Measurements from ENCODE around the gene TXNIP. TPM values are rescaled to one million over a fixed set of nuclear protein-coding genes. Genes with fewer than 3 reads are reported as not detected.

The TXNIP gene
- total and polyA plus RNA-seq, 2 donors (not counting 1 experiment from before 2014, with no cell fraction given) = 542 to 1,651 TPM

GRCh38 chr1:146013559-146013922 lies 17.2 kb upstream of the TXNIP start:
- ChIA-PET CTCF (interaction anchor here (0.6 to 13.6 kb wide), 10 partner anchors 9 to 168 kb away, joined by 3 to 361 read pairs (median 10); partner anchors contain the start of genes NUDT17, PIAS3 and RBM8A), POLR2A (no interaction called here)
- no peaks in the 10 kb centered on the region for H3K9me3 ChIP-seq (ENCODE audit: control extremely low read depth in 1 of 3, control insufficient read depth in 2 of 3, insufficient read depth in 1 of 3, low read length in 2 of 3)
- H3K4me3 ChIP-seq (ENCODE audit: control extremely low read depth in 1 of 5, extremely low read depth in 1 of 5, insufficient read depth in 1 of 5, low read depth in 2 of 5, low read length in 4 of 5) = no peak overlapping the region
- H3K4me1 ChIP-seq (ENCODE audit: control insufficient read depth in 2 of 2, insufficient read depth in 2 of 2, low read length in 2 of 2) = no peaks in the 10 kb centered on the region
- H3K4me3 Mint-ChIP-seq = no peak overlapping the region
- DNase-seq (no peak), ATAC-seq (ENCODE audit: low read depth) (no peak)
- no peaks in the 10 kb centered on the region for H3K79me2 ChIP-seq (ENCODE audit: control insufficient read depth, insufficient read depth, low read length)
- no peak overlapping the region for H3K9ac ChIP-seq (ENCODE audit: low read length)
- H3K27me3 Mint-ChIP-seq = peaks cover 20% of the 10 kb centered on the region
- H3K9me3 Mint-ChIP-seq (ENCODE audit: insufficient read depth) = no peaks in the 10 kb centered on the region
- no peak for TF ChIP-seq EZH2 (IDR thresholded peaks at IDR 0.05; ENCODE audit: borderline replicate concordance, insufficient read depth, low read depth, low read length, poor library complexity, severe bottlenecking)
- no peak for TF ChIP-seq CTCF (IDR thresholded peaks at IDR 0.05)
- peaks cover 2% of the 10 kb centered on the region for H3K4me1 Mint-ChIP-seq
- H3K27ac Mint-ChIP-seq = no peak overlapping the region
- H2AFZ ChIP-seq (ENCODE audit: insufficient read depth, low read depth, low read length, poor library complexity, severe bottlenecking) = no peak overlapping the region
- no peaks in the 10 kb centered on the region for H4K20me1 ChIP-seq (ENCODE audit: control insufficient read depth, insufficient read depth, low read length, poor library complexity, severe bottlenecking)
- no peaks in the 10 kb centered on the region for H3K36me3 ChIP-seq (replicated peaks in 1 of 2; ENCODE audit: control extremely low read depth in 1 of 2, control insufficient read depth in 1 of 2, extremely low read depth in 1 of 2, insufficient read depth in 2 of 2, low read length in 1 of 2)
- no peak overlapping the region for H3K27ac ChIP-seq (ENCODE audit: low read length in 2 of 2)
- no CpG with 5 or more reads among the region's 6 CpGs for WGBS (ENCODE audit: insufficient coverage)
- H3K4me2 ChIP-seq (replicated peaks; ENCODE audit: low read depth, low read length, poor library complexity, severe bottlenecking) = no peak overlapping the region
- H3K27me3 ChIP-seq (replicated peaks in 1 of 4; ENCODE audit: control extremely low read depth in 1 of 4, control insufficient read depth in 3 of 4, insufficient read depth in 4 of 4, low read length in 3 of 4) = peaks cover 0 to 9% (median 0%) of the 10 kb centered on the region in 4 experiments
- intact Hi-C loops (cut with micrococcal nuclease) = loop anchor here (1.0 to 2.0 kb wide), 5 partner anchors 17 to 168 kb away; partner anchors contain the start of genes NUDT17 and TXNIP

GRCh38 chr1:146012703-146013558 lies 16.6 kb upstream of the TXNIP start:
- POLR2A ChIA-PET = no interaction called here

More at GRCh38 chr1:146012703-146013558, 16.6 kb upstream of the TXNIP start:
- ATAC-seq (ENCODE audit: low read depth) (peak; percentile 51), DNase-seq (peak; percentile 82)
- CTCF ChIA-PET = interaction anchor here (0.6 to 13.6 kb wide), 18 partner anchors 9 to 167 kb away, joined by 3 to 361 read pairs (median 6); partner anchors contain the start of genes ANKRD34A, HJV, LIX1L and NUDT17
- TF ChIP-seq CTCF (IDR thresholded peaks at IDR 0.05) = peak; percentile 95
- TF ChIP-seq EZH2 (IDR thresholded peaks at IDR 0.05; ENCODE audit: borderline replicate concordance, insufficient read depth, low read depth, low read length, poor library complexity, severe bottlenecking) = no peak
- H3K27me3 ChIP-seq (replicated peaks in 1 of 4; ENCODE audit: control extremely low read depth in 1 of 4, control insufficient read depth in 3 of 4, insufficient read depth in 4 of 4, low read length in 3 of 4) = peaks cover 0 to 4% (median 0%) of the 10 kb centered on the region in 4 experiments
- H3K79me2 ChIP-seq (ENCODE audit: control insufficient read depth, insufficient read depth, low read length) = no peaks in the 10 kb centered on the region
- no peak overlapping the region for H2AFZ ChIP-seq (ENCODE audit: insufficient read depth, low read depth, low read length, poor library complexity, severe bottlenecking)
- H3K27ac ChIP-seq (ENCODE audit: low read length in 2 of 2) = no peak overlapping the region
- H3K4me1 Mint-ChIP-seq = peaks cover 2% of the 10 kb centered on the region
- H3K4me3 ChIP-seq (ENCODE audit: control extremely low read depth in 1 of 5, extremely low read depth in 1 of 5, insufficient read depth in 1 of 5, low read depth in 2 of 5, low read length in 4 of 5) = no peak overlapping the region
- no peaks in the 10 kb centered on the region for H3K4me1 ChIP-seq (ENCODE audit: control insufficient read depth in 2 of 2, insufficient read depth in 2 of 2, low read length in 2 of 2)
- no peaks in the 10 kb centered on the region for H3K9me3 ChIP-seq (ENCODE audit: control extremely low read depth in 1 of 3, control insufficient read depth in 2 of 3, insufficient read depth in 1 of 3, low read length in 2 of 3)
- H3K27ac Mint-ChIP-seq = no peak overlapping the region
- H3K4me3 Mint-ChIP-seq = no peak overlapping the region
- peaks cover 14% of the 10 kb centered on the region for H3K27me3 Mint-ChIP-seq
- no peak overlapping the region for H3K9ac ChIP-seq (ENCODE audit: low read length)
- no peaks in the 10 kb centered on the region for H3K9me3 Mint-ChIP-seq (ENCODE audit: insufficient read depth)
- no peaks in the 10 kb centered on the region for H3K36me3 ChIP-seq (replicated peaks in 1 of 2; ENCODE audit: control extremely low read depth in 1 of 2, control insufficient read depth in 1 of 2, extremely low read depth in 1 of 2, insufficient read depth in 2 of 2, low read length in 1 of 2)
- no CpG with 5 or more reads among the region's 4 CpGs for WGBS (ENCODE audit: insufficient coverage)
- no peak overlapping the region for H3K4me2 ChIP-seq (replicated peaks; ENCODE audit: low read depth, low read length, poor library complexity, severe bottlenecking)
- H4K20me1 ChIP-seq (ENCODE audit: control insufficient read depth, insufficient read depth, low read length, poor library complexity, severe bottlenecking) = no peaks in the 10 kb centered on the region
- intact Hi-C loops (cut with micrococcal nuclease) = loop anchor here (1.0 to 2.0 kb wide), 5 partner anchors 16 to 168 kb away; partner anchors contain the start of genes NUDT17 and TXNIP

Data from B cell (primary cell).